PC-3 (cell line): ENCODE data around the gene KLK1. TPM values are rescaled to one million over a fixed set of nuclear protein-coding genes. Genes with fewer than 3 reads are reported as not detected.

Experiments used
- ATAC-seq: fragments of 200-7000 bp; cut with Tn5 transposase; 2 replicates; pipeline ENCODE4 v1.9.1; 2020; ENCODE audit warnings: mild to moderate bottlenecking, moderate library complexity
- BruUV-seq: library from RNA; stranded (reverse); fragments of 400-500 nt; replicated peaks from 2 replicates; lab custom pipeline; 2021; lab: Mats Ljungman, UMichigan
- CTCF ChIA-PET: fragments of 300-600 bp; sonication (Branson Sonifier 250); formaldehyde crosslinking; loops from one replicate; lab custom pipeline; 2022; ENCODE audit warnings: antibody characterized with exemption; lab: Charles Lee
- POLR2A ChIA-PET: fragments of 300-600 bp; sonication (Branson Sonifier 250); formaldehyde crosslinking; loops from one replicate; lab custom pipeline; 2022; ENCODE audit warnings: antibody characterized with exemption; ENCODE audit not compliant: unreplicated experiment; lab: Charles Lee
- DNase-seq: peaks from one replicate; pipeline ENCODE4 v3.0.0-alpha.2; 2015
- H2AFZ ChIP-seq: fragments of 300-600 bp; sonication (generic); 2 replicates; pipeline ENCODE4 v1.6.0; 2016; ENCODE audit warnings: antibody characterized with exemption, low read length
- H3F3A ChIP-seq: fragments of 300-600 bp; sonication (generic); one replicate; pipeline ENCODE4 v1.6.0; 2017; ENCODE audit warnings: antibody characterized with exemption, low read length, control low read depth, mild to moderate bottlenecking; ENCODE audit not compliant: unreplicated experiment
- H3K27ac ChIP-seq: fragments of 300-600 bp; sonication (generic); 2 replicates; pipeline ENCODE4 v1.5.1; 2016; ENCODE audit warnings: mild to moderate bottlenecking, low read length
- H3K27me3 ChIP-seq: fragments of 300-600 bp; sonication (generic); 2 replicates; pipeline ENCODE4 v1.6.1; 2016; ENCODE audit warnings: low read length, mixed read lengths
- H3K36me3 ChIP-seq: fragments of 300-600 bp; sonication (generic); 2 replicates; pipeline ENCODE4 v1.6.1; 2016; ENCODE audit warnings: low read depth, mixed run types, low read length, mixed read lengths
- H3K4me1 ChIP-seq: fragments of 300-600 bp; sonication (generic); 2 replicates; pipeline ENCODE4 v1.5.1; 2016; ENCODE audit warnings: low read length; ENCODE audit not compliant: insufficient read depth
- H3K4me2 ChIP-seq: fragments of 300-600 bp; sonication (generic); 2 replicates; pipeline ENCODE4 v1.6.0; 2016; ENCODE audit warnings: low read length
- H3K4me3 ChIP-seq: fragments of 300-600 bp; sonication (generic); 2 replicates; pipeline ENCODE4 v1.5.1; 2016; ENCODE audit warnings: mild to moderate bottlenecking, low read length, mixed read lengths
- H3K79me2 ChIP-seq: fragments of 300-600 bp; sonication (generic); 2 replicates; pipeline ENCODE4 v1.6.1; 2017; ENCODE audit warnings: low read length, mixed read lengths
- H3K9ac ChIP-seq: fragments of 300-600 bp; sonication (generic); 2 replicates; pipeline ENCODE4 v1.6.0; 2016; ENCODE audit warnings: mild to moderate bottlenecking, low read length
- H3K9me2 ChIP-seq: fragments of 300-600 bp; sonication (generic); replicated peaks from 2 replicates; pipeline ENCODE4 v1.6.1; 2016; ENCODE audit warnings: mixed run types, low read length, mixed read lengths
- H3K9me3 ChIP-seq: fragments of 300-600 bp; sonication (generic); 2 replicates; pipeline ENCODE4 v1.6.1; 2016; ENCODE audit warnings: low read length, mixed read lengths
- H4K20me1 ChIP-seq: fragments of 300-600 bp; sonication (generic); 2 replicates; pipeline ENCODE4 v1.6.1; 2016; ENCODE audit warnings: low read length, mixed read lengths
- EZH2 ChIP-seq: fragments of 300-600 bp; sonication (generic); IDR thresholded peaks from one replicate; pipeline ENCODE4 v1.6.1; 2017; ENCODE audit warnings: antibody characterized with exemption, mild to moderate bottlenecking, low read length; ENCODE audit not compliant: unreplicated experiment
- EZH2phosphoT487 ChIP-seq: fragments of 300-600 bp; sonication (generic); IDR thresholded peaks from 2 replicates; pipeline ENCODE4 v1.6.1; 2018; ENCODE audit warnings: mild to moderate bottlenecking, antibody characterized with exemption, low read length, borderline replicate concordance
- intact Hi-C: fragments of 100-400 bp; cut with micrococcal nuclease; formaldehyde crosslinking; loops from 2 replicates; pipeline ENCODE4 v1.9.0; 2023
- total RNA-seq: library from RNA; depleted of rRNA; stranded (reverse); fragments of >200 nt; gene quantifications from 2 replicates; pipeline ENCODE4 v1.2.3, GENCODE V29; 2014
- TF ChIP-seq, protein P1 (sequence below): fragments of 300-600 bp; sonication (generic); conservative IDR thresholded peaks from 2 replicates; pipeline ENCODE4 v1.5.1; 2017; ENCODE audit warnings: antibody characterized with exemption, low read depth, mild to moderate bottlenecking, low read length

The KLK1 gene
- total RNA-seq, 1 experiment from 2014 or later: not detected

- intact Hi-C loops: no loop called here
- Histone ChIP-seq H3K27ac (no peak overlapping the region), H3K4me2 (no peak overlapping the region), H3K79me2 (no peaks in the 10 kb centered on the region), H3K36me3 (no peaks in the 10 kb centered on the region), H4K20me1 (no peaks in the 10 kb centered on the region), H3K9me2 (no peaks in the 10 kb centered on the region), H3K4me1 (no peaks in the 10 kb centered on the region), H3K4me3 (no peak overlapping the region), H2AFZ (no peak overlapping the region), H3K9me3 (no peaks in the 10 kb centered on the region), H3K9ac (no peak overlapping the region), H3F3A (no peaks in the 10 kb centered on the region), H3K27me3 (peaks cover 100% of the 10 kb centered on the region)
- TF ChIP-seq, protein P1, sequence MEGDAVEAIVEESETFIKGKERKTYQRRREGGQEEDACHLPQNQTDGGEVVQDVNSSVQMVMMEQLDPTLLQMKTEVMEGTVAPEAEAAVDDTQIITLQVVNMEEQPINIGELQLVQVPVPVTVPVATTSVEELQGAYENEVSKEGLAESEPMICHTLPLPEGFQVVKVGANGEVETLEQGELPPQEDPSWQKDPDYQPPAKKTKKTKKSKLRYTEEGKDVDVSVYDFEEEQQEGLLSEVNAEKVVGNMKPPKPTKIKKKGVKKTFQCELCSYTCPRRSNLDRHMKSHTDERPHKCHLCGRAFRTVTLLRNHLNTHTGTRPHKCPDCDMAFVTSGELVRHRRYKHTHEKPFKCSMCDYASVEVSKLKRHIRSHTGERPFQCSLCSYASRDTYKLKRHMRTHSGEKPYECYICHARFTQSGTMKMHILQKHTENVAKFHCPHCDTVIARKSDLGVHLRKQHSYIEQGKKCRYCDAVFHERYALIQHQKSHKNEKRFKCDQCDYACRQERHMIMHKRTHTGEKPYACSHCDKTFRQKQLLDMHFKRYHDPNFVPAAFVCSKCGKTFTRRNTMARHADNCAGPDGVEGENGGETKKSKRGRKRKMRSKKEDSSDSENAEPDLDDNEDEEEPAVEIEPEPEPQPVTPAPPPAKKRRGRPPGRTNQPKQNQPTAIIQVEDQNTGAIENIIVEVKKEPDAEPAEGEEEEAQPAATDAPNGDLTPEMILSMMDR: no peak
- no peak for TF ChIP-seq EZH2
- TF ChIP-seq EZH2phosphoT487: no peak
- ChIA-PET POLR2A (no interaction called here), CTCF (no interaction called here)
- DNase-seq: no peak
- ATAC-seq: no peak
- no TSS peak for BruUV-seq
Measured at GRCh38 chr19:50870417-50871089, 47.0 kb upstream of the KLK1 start.

DNA sequence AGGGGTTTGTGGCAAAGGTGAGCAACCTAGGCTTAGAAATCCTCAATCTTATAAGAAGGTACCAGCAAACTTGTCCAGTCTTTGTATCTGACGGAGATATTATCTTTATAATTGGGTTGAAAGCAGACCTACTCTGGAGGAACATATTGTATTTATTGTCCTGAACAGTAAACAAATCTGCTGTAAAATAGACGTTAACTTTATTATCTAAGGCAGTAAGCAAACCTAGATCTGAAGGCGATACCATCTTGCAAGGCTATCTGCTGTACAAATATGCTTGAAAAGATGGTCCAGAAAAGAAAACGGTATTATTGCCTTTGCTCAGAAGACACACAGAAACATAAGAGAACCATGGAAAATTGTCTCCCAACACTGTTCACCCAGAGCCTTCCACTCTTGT, 45.9 kb upstream of the KLK1 start:
- CTCF ChIA-PET: no interaction called here
- peaks cover 97% of the 10 kb centered on the region for H3K27me3 ChIP-seq
- no TSS peak for BruUV-seq

More for the DNA sequence above, 45.9 kb upstream of the KLK1 start:
- Histone ChIP-seq H2AFZ (no peak overlapping the region), H3K36me3 (no peaks in the 10 kb centered on the region), H3K9me2 (no peaks in the 10 kb centered on the region), H3K9ac (no peak overlapping the region), H3K79me2 (no peaks in the 10 kb centered on the region), H3F3A (no peaks in the 10 kb centered on the region), H3K4me1 (no peaks in the 10 kb centered on the region), H4K20me1 (no peaks in the 10 kb centered on the region), H3K27ac (no peak overlapping the region), H3K9me3 (no peaks in the 10 kb centered on the region), H3K4me2 (no peak overlapping the region), H3K4me3 (no peak overlapping the region)
- ATAC-seq (no peak), DNase-seq (no peak)
- POLR2A ChIA-PET: no interaction called here
- intact Hi-C loops: no loop called here
- TF ChIP-seq, protein P1: no peak
- TF ChIP-seq EZH2phosphoT487: no peak
- no peak for TF ChIP-seq EZH2
